Measurements from ENCODE around the gene PGS1. TPM values are rescaled to one million over a fixed set of nuclear protein-coding genes. Genes with fewer than 3 reads are reported as not detected.

Gene PGS1
- total RNA-seq, 2 experiments from 2014 or later = 59.6 to 61.3 TPM

GRCh38 chr17:78357177-78357586, 21.3 kb upstream of the PGS1 start:
- BruUV-seq (replicated peaks) = no TSS peak
- Histone ChIP-seq H3K9me3 (ENCODE audit: low read length) (no peaks in the 10 kb centered on the region), H3K4me3 (ENCODE audit: low read depth, low read length, poor library complexity, severe bottlenecking) (no peak overlapping the region), H3K36me3 (ENCODE audit: insufficient read depth, low read length) (no peaks in the 10 kb centered on the region), H2AFZ (ENCODE audit: low read length) (no peak overlapping the region), H4K20me1 (ENCODE audit: insufficient read depth, low read length) (no peaks in the 10 kb centered on the region), H3K4me2 (ENCODE audit: low read length) (peak overlapping the region; percentile 55), H3K9me2 (ENCODE audit: insufficient read depth, low read length) (no peaks in the 10 kb centered on the region), H3K27ac (ENCODE audit: low read depth, low read length, poor library complexity, severe bottlenecking) (no peak overlapping the region), H3K4me1 (ENCODE audit: insufficient read depth, low read length, poor library complexity, severe bottlenecking) (peaks cover 38% of the 10 kb centered on the region), H3K79me2 (ENCODE audit: insufficient read depth, low read depth, low read length) (no peaks in the 10 kb centered on the region)
- no peak for TF ChIP-seq EZH2phosphoT487 (IDR thresholded peaks at IDR 0.05; ENCODE audit: borderline replicate concordance, low read depth, low read length)
- no peak for TF ChIP-seq CTCF (conservative IDR thresholded peaks at IDR 0.05; ENCODE audit: low read length)
- no peak for DNase-seq (ENCODE audit: low spot score)
- intact Hi-C loops (cut with micrococcal nuclease; ENCODE audit: unreplicated experiment) = no loop called here
- CTCF ChIA-PET (ENCODE audit: unreplicated experiment) = no interaction called here
- POLR2A ChIA-PET = no interaction called here

DNA sequence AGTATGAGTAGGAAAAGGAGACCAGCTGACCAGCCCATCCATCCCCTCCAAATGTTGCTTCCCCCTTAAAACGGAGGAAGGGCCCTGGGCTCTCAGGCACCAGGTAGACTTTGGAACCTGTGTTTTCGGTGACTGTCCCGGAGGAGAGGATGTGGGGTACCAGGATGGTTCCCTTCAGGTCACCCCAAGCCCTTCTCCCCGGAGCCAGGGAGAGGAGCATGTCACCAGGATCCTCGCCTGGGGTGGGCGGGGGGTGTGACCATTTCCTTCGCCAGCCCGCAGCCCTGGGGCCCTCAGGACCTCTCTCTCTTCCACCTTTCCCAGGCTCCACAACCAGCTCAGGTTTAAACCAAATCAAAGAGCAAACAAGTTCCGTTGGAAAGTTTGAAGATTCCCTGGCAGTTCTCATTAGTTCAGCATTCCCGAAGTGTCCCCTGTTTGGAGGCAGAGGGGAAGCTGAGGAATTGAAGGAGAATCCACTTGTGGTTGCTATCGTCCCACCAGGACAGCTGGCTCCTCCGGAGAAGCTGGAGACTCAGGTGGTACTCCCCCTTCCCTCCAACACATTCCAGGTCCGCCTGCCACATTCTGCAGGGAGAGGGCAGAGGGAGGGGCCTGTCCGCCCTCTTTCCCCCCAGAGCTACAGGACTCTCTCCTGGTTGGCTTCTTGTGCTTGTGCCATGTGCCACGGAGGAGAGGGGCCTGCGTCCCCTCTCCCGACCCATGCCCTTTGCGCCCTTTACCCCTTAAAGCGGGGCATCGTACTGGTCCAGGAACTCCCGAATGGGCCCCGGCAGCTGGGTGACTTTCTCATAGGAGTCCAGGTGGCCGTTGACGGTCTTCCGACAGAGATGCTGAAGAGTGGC, 20.5 kb upstream of the PGS1 start:
- H3K9me2 ChIP-seq (ENCODE audit: insufficient read depth, low read length) = no peaks in the 10 kb centered on the region
- ChIA-PET CTCF (ENCODE audit: unreplicated experiment) (no interaction called here), POLR2A (no interaction called here)
- no peaks in the 10 kb centered on the region for H3K79me2 ChIP-seq (ENCODE audit: insufficient read depth, low read depth, low read length)
- intact Hi-C loops (cut with micrococcal nuclease; ENCODE audit: unreplicated experiment) = no loop called here
- no peak overlapping the region for H2AFZ ChIP-seq (ENCODE audit: low read length)
- BruUV-seq (replicated peaks) = no TSS peak
- no peak overlapping the region for H3K4me3 ChIP-seq (ENCODE audit: low read depth, low read length, poor library complexity, severe bottlenecking)
- no peaks in the 10 kb centered on the region for H3K9me3 ChIP-seq (ENCODE audit: low read length)
- no peak for DNase-seq (ENCODE audit: low spot score)
- no peaks in the 10 kb centered on the region for H4K20me1 ChIP-seq (ENCODE audit: insufficient read depth, low read length)
- H3K4me2 ChIP-seq (ENCODE audit: low read length) = no peak overlapping the region
- TF ChIP-seq CTCF (conservative IDR thresholded peaks at IDR 0.05; ENCODE audit: low read length) (no peak), EZH2phosphoT487 (IDR thresholded peaks at IDR 0.05; ENCODE audit: borderline replicate concordance, low read depth, low read length) (no peak)
- H3K4me1 ChIP-seq (ENCODE audit: insufficient read depth, low read length, poor library complexity, severe bottlenecking) = peaks cover 32% of the 10 kb centered on the region
- no peak overlapping the region for H3K27ac ChIP-seq (ENCODE audit: low read depth, low read length, poor library complexity, severe bottlenecking)
- H3K36me3 ChIP-seq (ENCODE audit: insufficient read depth, low read length) = no peaks in the 10 kb centered on the region
